Esophagus squamous epithelium (tissue), 4 donors: ENCODE measurements around the gene KCNQ4.

ENCODE experiments used
- CTCF ChIP-seq, 6 experiments: fragments of 450-650 bp in 4 of 6; fragments of 200-600 bp in 2 of 6; sonication (generic) in 2 of 6; IDR thresholded peaks; one replicate each; pipeline ENCODE4 v1.5.1; 2016 to 2019; ENCODE audit warnings: antibody characterized with exemption in 6 of 6, mild to moderate bottlenecking in 4 of 6, moderate library complexity in 4 of 6
- POLR2A ChIP-seq, 4 donors: fragments of 450-650 bp; IDR thresholded peaks; one replicate each; pipeline ENCODE4 v1.6.1; 2017; ENCODE audit warnings: antibody characterized with exemption in 4 of 4, mild to moderate bottlenecking in 4 of 4, moderate library complexity in 3 of 4

- no peak for TF ChIP-seq POLR2A (IDR thresholded peaks at IDR 0.05)
- TF ChIP-seq CTCF (IDR thresholded peaks at IDR 0.05) = no peak
Observed at GRCh38 chr1:40768146-40768990, 15.2 kb upstream of the KCNQ4 start.
